Smooth muscle cell (in vitro differentiated cells): Measurements from ENCODE around the gene NLRP9. TPM values are rescaled to one million over a fixed set of nuclear protein-coding genes. Genes with fewer than 3 reads are reported as not detected.

ENCODE experiments used
- DNase-seq: peaks from one replicate; lab custom pipeline; 2025; ENCODE audit not compliant: unreplicated experiment; lab: John Stamatoyannopoulos, UW
- H2AFZ ChIP-seq: fragments of 200-600 bp; sonication (generic); 2 replicates; pipeline ENCODE4 v1.6.0; 2016; ENCODE audit warnings: antibody characterized with exemption, low read depth, mild to moderate bottlenecking
- H3F3A ChIP-seq: fragments of 200-600 bp; sonication (generic); 2 replicates; pipeline ENCODE4 v1.6.0; 2017; ENCODE audit warnings: antibody characterized with exemption, low read depth
- H3K27ac ChIP-seq: fragments of 200-600 bp; sonication (generic); 2 replicates; pipeline ENCODE4 v1.5.1; 2016; ENCODE audit warnings: low read depth, mild to moderate bottlenecking
- H3K27me3 ChIP-seq: fragments of 200-600 bp; sonication (generic); 2 replicates; pipeline ENCODE4 v1.6.1; 2016; ENCODE audit warnings: low read depth, mild to moderate bottlenecking
- H3K36me3 ChIP-seq: fragments of 200-600 bp; sonication (generic); 2 replicates; pipeline ENCODE4 v1.5.1; 2016; ENCODE audit warnings: low read depth
- H3K4me1 ChIP-seq: fragments of 200-600 bp; sonication (generic); 2 replicates; pipeline ENCODE4 v1.5.1; 2016; ENCODE audit warnings: low read depth
- H3K4me2 ChIP-seq: fragments of 200-600 bp; sonication (generic); 2 replicates; pipeline ENCODE4 v1.6.0; 2016; ENCODE audit warnings: mild to moderate bottlenecking
- H3K4me3 ChIP-seq: fragments of 200-600 bp; sonication (generic); 2 replicates; pipeline ENCODE4 v1.5.1; 2016; ENCODE audit warnings: mild to moderate bottlenecking
- H3K79me2 ChIP-seq: fragments of 200-600 bp; sonication (generic); 2 replicates; pipeline ENCODE4 v1.6.0; 2016; ENCODE audit warnings: low read depth, mild to moderate bottlenecking
- H3K9ac ChIP-seq: fragments of 200-600 bp; sonication (generic); 2 replicates; pipeline ENCODE4 v1.6.0; 2016; ENCODE audit warnings: low read depth
- H3K9me3 ChIP-seq: fragments of 200-600 bp; sonication (generic); replicated peaks from 2 replicates; pipeline ENCODE4 v1.5.1; 2016; ENCODE audit warnings: low read depth
- H4K20me1 ChIP-seq: fragments of 200-600 bp; sonication (generic); 2 replicates; pipeline ENCODE4 v1.6.0; 2016; ENCODE audit warnings: low read depth
- CTCF ChIP-seq: fragments of 200-600 bp; sonication (generic); IDR thresholded peaks from 2 replicates; pipeline ENCODE4 v1.5.1; 2017; ENCODE audit warnings: borderline replicate concordance, mild to moderate bottlenecking, antibody characterized with exemption; ENCODE audit not compliant: insufficient read depth, poor library complexity, severe bottlenecking
- WGBS: methylation state at CpG from one replicate; pipeline ENCODE4 v1.1.7; 2016; ENCODE audit warnings: low lambda C conversion rate; 5-methylcytosine and 5-hydroxymethylcytosine counted together
- polyA plus RNA-seq: library from polyadenylated mRNA; unstranded; fragments of >200 nt; fragmentation: Nextera tagmentation; extraction: Ambion mirVana; gene quantifications from 2 replicates; pipeline ENCODE4 v1.2.1, GENCODE V29; 2016
- small RNA-seq: library from RNA; depleted of rRNA; stranded (forward); fragments of <200 nt; gene quantifications from one replicate; pipeline ENCODE3, GENCODE V24; 2014
- total RNA-seq: library from RNA; depleted of rRNA; stranded (reverse); fragments of >200 nt; gene quantifications from 2 replicates; pipeline ENCODE4 v1.2.3, GENCODE V29; 2014

The NLRP9 gene
- total and polyA plus RNA-seq, 2 experiments from 2014 or later = 0.07 TPM; not detected in 1

- 96% methylated on average over 6 of the region's 9 CpGs for WGBS
- DNase-seq = no peak
- peaks cover 6% of the 10 kb centered on the region for H3K36me3 ChIP-seq
- no peak overlapping the region for H2AFZ ChIP-seq
- H3K27me3 ChIP-seq = no peaks in the 10 kb centered on the region
- no peaks in the 10 kb centered on the region for H3F3A ChIP-seq
- no peak overlapping the region for H3K27ac ChIP-seq
- TF ChIP-seq CTCF = no peak
- H3K9me3 ChIP-seq = no peaks in the 10 kb centered on the region
- H3K4me2 ChIP-seq = no peak overlapping the region
- H3K79me2 ChIP-seq = peaks cover 89% of the 10 kb centered on the region
- H4K20me1 ChIP-seq = peaks cover 91% of the 10 kb centered on the region
- no peak overlapping the region for H3K9ac ChIP-seq
- H3K4me1 ChIP-seq = peaks cover 23% of the 10 kb centered on the region
- no peak overlapping the region for H3K4me3 ChIP-seq
Observed at GRCh38 chr19:55659822-55660221, 78.4 kb downstream of the NLRP9 start.

GRCh38 chr19:55658846-55659459 is 79.2 kb downstream of the NLRP9 start:
- no peak overlapping the region for H3K4me3 ChIP-seq
- no peak overlapping the region for H3K4me2 ChIP-seq
- H3K9me3 ChIP-seq = no peaks in the 10 kb centered on the region
- DNase-seq = no peak
- no peak overlapping the region for H3K9ac ChIP-seq
- H3K27me3 ChIP-seq = no peaks in the 10 kb centered on the region
- peaks cover 23% of the 10 kb centered on the region for H3K4me1 ChIP-seq
- no peak overlapping the region for H3K27ac ChIP-seq
- peaks cover 83% of the 10 kb centered on the region for H4K20me1 ChIP-seq
- H3K36me3 ChIP-seq = peaks cover 6% of the 10 kb centered on the region
- H2AFZ ChIP-seq = no peak overlapping the region
- 94% methylated on average over 36 of the region's 37 CpGs for WGBS
- H3F3A ChIP-seq = no peaks in the 10 kb centered on the region
- no peak for TF ChIP-seq CTCF
- H3K79me2 ChIP-seq = peaks cover 83% of the 10 kb centered on the region

Small RNAs within 50 kb of the gene (small RNA-seq; reads per million reads assigned to genes)
- gene AC010525.2 = not detected

Other genes starting within 250 kb of the NLRP9 start
- 3.0 and 3.8 TPM in 2 replicates for gene SSC5D, start 250.0 kb downstream of the NLRP9 start, total RNA-seq
- 11.2 and 13.6 TPM in 2 replicates for gene SSC5D, start 250.0 kb downstream of the NLRP9 start, polyA plus RNA-seq
- not detected in 2 replicates for gene SBK2, start 201.3 kb downstream of the NLRP9 start, total RNA-seq
- gene SBK2, start 201.3 kb downstream of the NLRP9 start, polyA plus RNA-seq = not detected in 2 replicates
- gene SBK3, start 192.9 kb downstream of the NLRP9 start, total RNA-seq = not detected in 2 replicates
- 0.37 TPM in 1 of 2 replicates, not detected in the other for gene SBK3, start 192.9 kb downstream of the NLRP9 start, polyA plus RNA-seq
- 4.2 TPM in 2 replicates for gene ZNF579, start 157.6 kb downstream of the NLRP9 start, total RNA-seq
- 15.1 and 15.8 TPM in 2 replicates for gene ZNF579, start 157.6 kb downstream of the NLRP9 start, polyA plus RNA-seq
- 4.6 and 10.4 TPM in 2 replicates for gene FIZ1, start 138.9 kb downstream of the NLRP9 start, total RNA-seq
- 16.8 and 17.7 TPM in 2 replicates for gene FIZ1, start 138.9 kb downstream of the NLRP9 start, polyA plus RNA-seq
- gene ZNF524, start 138.1 kb downstream of the NLRP9 start, total RNA-seq = 16.3 and 20.1 TPM in 2 replicates
- 13.3 and 19.4 TPM in 2 replicates for gene ZNF524, start 138.1 kb downstream of the NLRP9 start, polyA plus RNA-seq
- 3.0 and 3.8 TPM in 2 replicates for gene ZNF865, start 132.8 kb downstream of the NLRP9 start, total RNA-seq
- 1.2 and 2.0 TPM in 2 replicates for gene ZNF865, start 132.8 kb downstream of the NLRP9 start, polyA plus RNA-seq
- gene ZNF784, start 113.8 kb downstream of the NLRP9 start, total RNA-seq = 3.1 and 3.8 TPM in 2 replicates
- gene ZNF784, start 113.8 kb downstream of the NLRP9 start, polyA plus RNA-seq = 7.2 and 7.3 TPM in 2 replicates
- 6.2 and 11.9 TPM in 2 replicates for gene ZNF580, start 97.4 kb downstream of the NLRP9 start, total RNA-seq
- gene ZNF580, start 97.4 kb downstream of the NLRP9 start, polyA plus RNA-seq = 68.8 and 76.8 TPM in 2 replicates
- 6.8 and 10.0 TPM in 2 replicates for gene ZNF581, start 94.8 kb downstream of the NLRP9 start, total RNA-seq
- 21.4 and 22.0 TPM in 2 replicates for gene ZNF581, start 94.8 kb downstream of the NLRP9 start, polyA plus RNA-seq
- 6.9 and 7.7 TPM in 2 replicates for gene CCDC106, start 90.2 kb downstream of the NLRP9 start, total RNA-seq
- 18.3 and 24.8 TPM in 2 replicates for gene CCDC106, start 90.2 kb downstream of the NLRP9 start, polyA plus RNA-seq
- gene U2AF2, start 83.4 kb downstream of the NLRP9 start, total RNA-seq = 70.7 and 75.0 TPM in 2 replicates
- 8.4 and 14.4 TPM in 2 replicates for gene U2AF2, start 83.4 kb downstream of the NLRP9 start, polyA plus RNA-seq
- gene EPN1, start 63.2 kb downstream of the NLRP9 start, total RNA-seq = 25.3 and 34.5 TPM in 2 replicates
- 119 and 121 TPM in 2 replicates for gene EPN1, start 63.2 kb downstream of the NLRP9 start, polyA plus RNA-seq
- gene RFPL4A, start 20.7 kb upstream of the NLRP9 start, total RNA-seq = not detected in 2 replicates
- gene RFPL4A, start 20.7 kb upstream of the NLRP9 start, polyA plus RNA-seq = not detected in 2 replicates
- gene RFPL4AL1, start 30.7 kb upstream of the NLRP9 start, total RNA-seq = not detected in 2 replicates
- not detected in 2 replicates for gene RFPL4AL1, start 30.7 kb upstream of the NLRP9 start, polyA plus RNA-seq
- gene NLRP11, start 93.6 kb upstream of the NLRP9 start, total RNA-seq = not detected in 2 replicates
- gene NLRP11, start 93.6 kb upstream of the NLRP9 start, polyA plus RNA-seq = not detected in 2 replicates
- not detected in 2 replicates for gene NLRP4, start 98.1 kb upstream of the NLRP9 start, total RNA-seq
- not detected in 2 replicates for gene NLRP4, start 98.1 kb upstream of the NLRP9 start, polyA plus RNA-seq
- not detected in 2 replicates for gene NLRP13, start 193.9 kb upstream of the NLRP9 start, total RNA-seq
- gene NLRP13, start 193.9 kb upstream of the NLRP9 start, polyA plus RNA-seq = not detected in 2 replicates
- gene NLRP8, start 209.4 kb upstream of the NLRP9 start, total RNA-seq = not detected in 2 replicates
- not detected in 2 replicates for gene NLRP8, start 209.4 kb upstream of the NLRP9 start, polyA plus RNA-seq
- not detected in 2 replicates for gene NLRP5, start 248.4 kb upstream of the NLRP9 start, total RNA-seq
- not detected in 2 replicates for gene NLRP5, start 248.4 kb upstream of the NLRP9 start, polyA plus RNA-seq